Activated B cell treated with CpG ODN at 0.5 μM for 24 hours (primary cell): ENCODE data around the gene RNF212B. TPM values are rescaled to one million over a fixed set of nuclear protein-coding genes. Genes with fewer than 3 reads are reported as not detected.
"Not testable (repeated sequence)": the region's sequence is repeated elsewhere in the genome, so short reads cannot be mapped to it uniquely, and the experiment has no call there.

Experiments used
- ATAC-seq: fragments of 200-7000 bp; cut with Tn5 transposase; one replicate; pipeline ENCODE4 v1.10.0; 2021; ENCODE audit warnings: low read depth, mild to moderate bottlenecking, moderate library complexity
- CTCF ChIA-PET: fragments of 350-600 bp; sonication (Branson Sonifier 250); formaldehyde crosslinking; loops from one replicate; lab custom pipeline; 2021; ENCODE audit warnings: antibody characterized with exemption; lab: Charles Lee
- POLR2A ChIA-PET: fragments of 350-600 bp; sonication (Branson Sonifier 250); formaldehyde crosslinking; loops from one replicate; lab custom pipeline; 2021; ENCODE audit warnings: antibody characterized with exemption; lab: Charles Lee
- DNase-seq: peaks from one replicate; pipeline ENCODE4 v3.0.0; 2022
- H3K27ac Mint-ChIP-seq: one replicate; pipeline ENCODE4 v1.8.0; 2020; ENCODE audit warnings: mixed read lengths
- H3K27me3 Mint-ChIP-seq: one replicate; pipeline ENCODE4 v1.8.0; 2021; ENCODE audit warnings: mixed read lengths
- H3K36me3 Mint-ChIP-seq: one replicate; pipeline ENCODE4 v1.8.0; 2021; ENCODE audit warnings: low read depth, mixed read lengths
- H3K4me1 Mint-ChIP-seq: one replicate; pipeline ENCODE4 v1.8.0; 2021; ENCODE audit warnings: mixed read lengths
- H3K4me3 Mint-ChIP-seq: one replicate; pipeline ENCODE4 v1.8.0; 2020; ENCODE audit warnings: mild to moderate bottlenecking, mixed read lengths
- H3K9me3 Mint-ChIP-seq: one replicate; pipeline ENCODE4 v1.8.0; 2020; ENCODE audit warnings: mixed read lengths
- CTCF ChIP-seq: fragments of 200-600 bp; IDR thresholded peaks from one replicate; pipeline ENCODE4 v1.8.0; 2022; ENCODE audit warnings: antibody characterized with exemption, mild to moderate bottlenecking
- intact Hi-C: fragments of 100-400 bp; cut with micrococcal nuclease; formaldehyde crosslinking; loops from one replicate; pipeline ENCODE4 v1.15.1; 2024
- total RNA-seq: library from RNA; stranded (reverse); gene quantifications from 2 replicates; pipeline ENCODE4 v1.2.3, GENCODE V29; 2022

Gene RNF212B
- total RNA-seq, 1 donor from 2014 or later, result not detected

GRCh38 chr14:23240661-23241060 lies 2.9 kb downstream of the RNF212B start:
- CTCF ChIA-PET, result no interaction called here
- ATAC-seq, result no peak
- TF ChIP-seq CTCF, result no peak
- H3K36me3 Mint-ChIP-seq, result no peaks in the 10 kb centered on the region
- intact Hi-C loops, result no loop called here
- H3K4me3 Mint-ChIP-seq, result no peak overlapping the region
- POLR2A ChIA-PET, result no interaction called here
- no peaks in the 10 kb centered on the region for H3K9me3 Mint-ChIP-seq
- peaks cover 9% of the 10 kb centered on the region for H3K4me1 Mint-ChIP-seq
- DNase-seq, result no peak
- no peak overlapping the region for H3K27ac Mint-ChIP-seq
- H3K27me3 Mint-ChIP-seq, result peaks cover 18% of the 10 kb centered on the region

GRCh38 chr14:23241061-23241715 lies 3.5 kb downstream of the RNF212B start:
- ATAC-seq, H3K27ac Mint-ChIP-seq, POLR2A ChIA-PET, H3K9me3 Mint-ChIP-seq, CTCF ChIA-PET, H3K4me1 Mint-ChIP-seq, H3K36me3 Mint-ChIP-seq, H3K4me3 Mint-ChIP-seq, DNase-seq, intact Hi-C loops: not testable (repeated sequence)
- H3K27me3 Mint-ChIP-seq, result peaks cover 15% of the 10 kb centered on the region

- no peak overlapping the region for H3K27ac Mint-ChIP-seq
- H3K36me3 Mint-ChIP-seq, result no peaks in the 10 kb centered on the region
- ChIA-PET POLR2A (interaction anchor here (0.7 kb wide), 1 partner anchor 42 kb away, joined by 6 read pairs; no protein-coding TSS in a partner anchor), CTCF (no interaction called here)
- ATAC-seq (peak; percentile 46), DNase-seq (no peak)
- TF ChIP-seq CTCF, result no peak
- H3K27me3 Mint-ChIP-seq, result peaks cover 13% of the 10 kb centered on the region
- H3K4me3 Mint-ChIP-seq, result no peak overlapping the region
- H3K9me3 Mint-ChIP-seq, result no peaks in the 10 kb centered on the region
- intact Hi-C loops, result no loop called here
- peaks cover 9% of the 10 kb centered on the region for H3K4me1 Mint-ChIP-seq
Observed at GRCh38 chr14:23242076-23242475, 4.3 kb downstream of the RNF212B start.

- Mint-ChIP-seq H3K27me3 (peaks cover 6% of the 10 kb centered on the region), H3K9me3 (no peaks in the 10 kb centered on the region), H3K36me3 (no peaks in the 10 kb centered on the region), H3K27ac (no peak overlapping the region), H3K4me3 (no peak overlapping the region), H3K4me1 (peaks cover 3% of the 10 kb centered on the region)
- no peak for TF ChIP-seq CTCF
- ATAC-seq (no peak), DNase-seq (no peak)
- ChIA-PET POLR2A (no interaction called here), CTCF (no interaction called here)
- intact Hi-C loops, result no loop called here
Observed at GRCh38 chr14:23243066-23243465, 5.3 kb downstream of the RNF212B start.

- peaks cover 6% of the 10 kb centered on the region for H3K27me3 Mint-ChIP-seq
- no peak for TF ChIP-seq CTCF
- ATAC-seq (no peak), DNase-seq (no peak)
- CTCF ChIA-PET, result no interaction called here
- H3K9me3 Mint-ChIP-seq, result no peaks in the 10 kb centered on the region
- intact Hi-C loops, result no loop called here
- no peak overlapping the region for H3K4me3 Mint-ChIP-seq
- no peak overlapping the region for H3K27ac Mint-ChIP-seq
- peaks cover 2% of the 10 kb centered on the region for H3K4me1 Mint-ChIP-seq
- H3K36me3 Mint-ChIP-seq, result no peaks in the 10 kb centered on the region
- POLR2A ChIA-PET, result no interaction called here
Observed at GRCh38 chr14:23245282-23245681, 7.5 kb downstream of the RNF212B start.

- POLR2A ChIA-PET, result no interaction called here
- ATAC-seq, result no peak
- CTCF ChIA-PET, result no interaction called here
- TF ChIP-seq CTCF, result no peak
- Mint-ChIP-seq H3K4me1 (no peaks in the 10 kb centered on the region), H3K9me3 (no peaks in the 10 kb centered on the region), H3K27me3 (peaks cover 20% of the 10 kb centered on the region), H3K4me3 (no peak overlapping the region), H3K36me3 (no peaks in the 10 kb centered on the region), H3K27ac (no peak overlapping the region)
- intact Hi-C loops, result no loop called here
- DNase-seq, result no peak
Observed at GRCh38 chr14:23248601-23249000, 10.9 kb downstream of the RNF212B start.
